Measurements from ENCODE around the gene HBP1. TPM values are rescaled to one million over a fixed set of nuclear protein-coding genes. Genes with fewer than 3 reads are reported as not detected.

The HBP1 gene
- total RNA-seq, 1 experiment from 2014 or later, result 31.0 TPM

DNA sequence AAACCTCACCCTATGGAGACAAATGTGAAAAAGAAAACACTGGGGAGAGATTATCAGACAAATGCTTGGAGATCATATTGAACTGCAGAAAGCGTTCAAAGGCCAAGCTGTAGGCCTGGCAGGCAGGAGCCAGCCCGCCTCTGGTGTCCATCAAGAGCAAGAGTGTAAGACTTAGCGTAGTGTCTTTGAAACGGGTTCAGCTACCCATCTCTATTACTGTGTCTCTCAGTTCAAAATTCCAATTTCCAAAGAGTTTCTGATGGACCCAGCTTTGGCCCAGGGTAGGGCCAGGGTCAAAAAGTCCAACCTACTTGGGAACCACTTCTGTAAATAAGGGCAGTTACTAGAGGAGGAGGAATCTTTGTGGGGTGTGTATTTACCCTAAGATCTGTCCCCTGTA, 45.4 kb upstream of the HBP1 start:
- DNase-seq (ENCODE audit: low spot score), result no peak
- Mint-ChIP-seq H3K27me3 (ENCODE audit: low read depth) (no peaks in the 10 kb centered on the region), H3K4me3 (no peak overlapping the region), H3K27ac (no peak overlapping the region), H3K4me1 (peaks cover 25% of the 10 kb centered on the region), H3K9me3 (no peaks in the 10 kb centered on the region), H3K36me3 (no peaks in the 10 kb centered on the region)
- CTCF ChIA-PET, result interaction anchor here (0.7 to 1.6 kb wide), 3 partner anchors 14 to 27 kb away, joined by 3 to 5 read pairs (median 3); no protein-coding TSS in a partner anchor
- ATAC-seq, result no peak
- POLR2A ChIA-PET, result no interaction called here
- no peak for TF ChIP-seq KAT7 (CRISPR knock-in tag; IDR thresholded peaks at IDR 0.05; ENCODE audit: borderline replicate concordance)
- TF ChIP-seq, protein P1, sequence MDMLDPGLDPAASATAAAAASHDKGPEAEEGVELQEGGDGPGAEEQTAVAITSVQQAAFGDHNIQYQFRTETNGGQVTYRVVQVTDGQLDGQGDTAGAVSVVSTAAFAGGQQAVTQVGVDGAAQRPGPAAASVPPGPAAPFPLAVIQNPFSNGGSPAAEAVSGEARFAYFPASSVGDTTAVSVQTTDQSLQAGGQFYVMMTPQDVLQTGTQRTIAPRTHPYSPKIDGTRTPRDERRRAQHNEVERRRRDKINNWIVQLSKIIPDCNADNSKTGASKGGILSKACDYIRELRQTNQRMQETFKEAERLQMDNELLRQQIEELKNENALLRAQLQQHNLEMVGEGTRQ (CRISPR knock-in tag; IDR thresholded peaks at IDR 0.05), result no peak
- TF ChIP-seq, protein P2, sequence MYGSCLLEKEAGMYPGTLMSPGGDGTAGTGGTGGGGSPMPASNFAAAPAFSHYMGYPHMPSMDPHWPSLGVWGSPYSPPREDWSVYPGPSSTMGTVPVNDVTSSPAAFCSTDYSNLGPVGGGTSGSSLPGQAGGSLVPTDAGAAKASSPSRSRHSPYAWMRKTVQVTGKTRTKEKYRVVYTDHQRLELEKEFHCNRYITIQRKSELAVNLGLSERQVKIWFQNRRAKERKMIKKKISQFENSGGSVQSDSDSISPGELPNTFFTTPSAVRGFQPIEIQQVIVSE (CRISPR knock-in tag; IDR thresholded peaks at IDR 0.05; ENCODE audit: borderline replicate concordance), result no peak
- TF ChIP-seq PREB (CRISPR knock-in tag; IDR thresholded peaks at IDR 0.05; ENCODE audit: borderline replicate concordance), result no peak
- no peak for TF ChIP-seq ZNF512 (CRISPR knock-in tag; IDR thresholded peaks at IDR 0.05; ENCODE audit: borderline replicate concordance)
- TF ChIP-seq FOXJ3 (CRISPR knock-in tag; IDR thresholded peaks at IDR 0.05; ENCODE audit: borderline replicate concordance), result no peak
- no peak for TF ChIP-seq ZNF121 (CRISPR knock-in tag; IDR thresholded peaks at IDR 0.05)
- no peak for TF ChIP-seq ZSCAN18 (CRISPR knock-in tag; IDR thresholded peaks at IDR 0.05)
- no peak for TF ChIP-seq JAZF1 (CRISPR knock-in tag; IDR thresholded peaks at IDR 0.05)
- no peak for TF ChIP-seq ZNF232 (CRISPR knock-in tag; IDR thresholded peaks at IDR 0.05)
- TF ChIP-seq ELF4 (CRISPR knock-in tag; IDR thresholded peaks at IDR 0.05; ENCODE audit: low read depth), result no peak
- no peak for TF ChIP-seq ZNF671 (CRISPR knock-in tag; IDR thresholded peaks at IDR 0.05)
- TF ChIP-seq ZBTB21 (CRISPR knock-in tag; IDR thresholded peaks at IDR 0.05; ENCODE audit: borderline replicate concordance), result no peak
- TF ChIP-seq, protein P3, sequence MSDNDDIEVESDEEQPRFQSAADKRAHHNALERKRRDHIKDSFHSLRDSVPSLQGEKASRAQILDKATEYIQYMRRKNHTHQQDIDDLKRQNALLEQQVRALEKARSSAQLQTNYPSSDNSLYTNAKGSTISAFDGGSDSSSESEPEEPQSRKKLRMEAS (CRISPR knock-in tag; IDR thresholded peaks at IDR 0.05), result no peak
- no peak for TF ChIP-seq CREM (CRISPR knock-in tag; IDR thresholded peaks at IDR 0.05)
- TF ChIP-seq ESRRA (CRISPR knock-in tag; IDR thresholded peaks at IDR 0.05; ENCODE audit: borderline replicate concordance), result no peak
- TF ChIP-seq, protein P4, sequence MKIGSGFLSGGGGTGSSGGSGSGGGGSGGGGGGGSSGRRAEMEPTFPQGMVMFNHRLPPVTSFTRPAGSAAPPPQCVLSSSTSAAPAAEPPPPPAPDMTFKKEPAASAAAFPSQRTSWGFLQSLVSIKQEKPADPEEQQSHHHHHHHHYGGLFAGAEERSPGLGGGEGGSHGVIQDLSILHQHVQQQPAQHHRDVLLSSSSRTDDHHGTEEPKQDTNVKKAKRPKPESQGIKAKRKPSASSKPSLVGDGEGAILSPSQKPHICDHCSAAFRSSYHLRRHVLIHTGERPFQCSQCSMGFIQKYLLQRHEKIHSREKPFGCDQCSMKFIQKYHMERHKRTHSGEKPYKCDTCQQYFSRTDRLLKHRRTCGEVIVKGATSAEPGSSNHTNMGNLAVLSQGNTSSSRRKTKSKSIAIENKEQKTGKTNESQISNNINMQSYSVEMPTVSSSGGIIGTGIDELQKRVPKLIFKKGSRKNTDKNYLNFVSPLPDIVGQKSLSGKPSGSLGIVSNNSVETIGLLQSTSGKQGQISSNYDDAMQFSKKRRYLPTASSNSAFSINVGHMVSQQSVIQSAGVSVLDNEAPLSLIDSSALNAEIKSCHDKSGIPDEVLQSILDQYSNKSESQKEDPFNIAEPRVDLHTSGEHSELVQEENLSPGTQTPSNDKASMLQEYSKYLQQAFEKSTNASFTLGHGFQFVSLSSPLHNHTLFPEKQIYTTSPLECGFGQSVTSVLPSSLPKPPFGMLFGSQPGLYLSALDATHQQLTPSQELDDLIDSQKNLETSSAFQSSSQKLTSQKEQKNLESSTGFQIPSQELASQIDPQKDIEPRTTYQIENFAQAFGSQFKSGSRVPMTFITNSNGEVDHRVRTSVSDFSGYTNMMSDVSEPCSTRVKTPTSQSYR (CRISPR knock-in tag; IDR thresholded peaks at IDR 0.05), result no peak
